ENCODE results near the gene STX7.

STX7 gene

DNA sequence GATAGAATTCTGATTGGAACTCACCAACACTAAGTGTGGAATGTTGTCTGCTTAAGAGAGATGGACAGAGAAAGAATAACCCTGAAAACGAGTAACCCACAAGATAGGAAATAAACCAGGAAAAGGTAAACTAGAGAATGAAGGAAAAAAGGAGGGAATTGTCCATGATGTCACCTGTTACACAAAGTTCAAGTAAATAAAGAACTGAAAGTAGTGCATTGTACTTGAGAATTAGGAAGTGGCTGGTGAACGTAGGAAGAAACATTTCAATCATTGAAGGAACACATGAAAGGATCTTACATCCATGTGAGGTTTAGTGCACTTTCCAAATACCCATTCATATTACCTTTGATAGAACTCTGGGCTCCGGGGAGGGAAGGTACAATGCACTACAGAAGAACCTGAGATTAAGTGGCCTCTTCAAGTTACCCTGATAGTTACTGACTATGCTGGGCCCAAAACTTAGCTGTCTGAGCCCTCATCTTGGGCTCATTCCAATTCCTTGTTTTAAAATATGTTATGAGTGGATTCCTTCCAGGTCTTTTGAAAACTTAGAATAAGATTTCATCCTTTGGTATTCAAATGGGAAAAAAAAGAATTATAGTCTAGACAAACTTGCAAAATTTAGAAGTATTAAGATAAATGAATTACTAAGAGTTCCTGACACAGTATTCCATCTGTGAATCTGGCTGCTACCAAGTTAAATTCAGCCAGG, 1.1 kb upstream of the STX7 start:
- TF ChIP-seq CSRNP3 (CRISPR knock-in tag; IDR thresholded peaks at IDR 0.05), result no peak
- TF ChIP-seq PATZ1 (CRISPR knock-in tag; IDR thresholded peaks at IDR 0.05; ENCODE audit: borderline replicate concordance), result no peak
- no peak for TF ChIP-seq ISL1 (CRISPR knock-in tag; IDR thresholded peaks at IDR 0.05)
- TF ChIP-seq ZFP30 (CRISPR knock-in tag; IDR thresholded peaks at IDR 0.05), result no peak
- no peak for TF ChIP-seq POU6F1 (CRISPR knock-in tag; IDR thresholded peaks at IDR 0.05; ENCODE audit: borderline replicate concordance, low read depth)
- no peak for TF ChIP-seq OSR1 (CRISPR knock-in tag; IDR thresholded peaks at IDR 0.05)
- no peak for TF ChIP-seq RARB (CRISPR knock-in tag; IDR thresholded peaks at IDR 0.05)
- no peak for ATAC-seq

GRCh38 chr6:132512342-132512637, 626 bp downstream of the STX7 start:
- ATAC-seq, result no peak
- TF ChIP-seq ARNTL (CRISPR knock-in tag; IDR thresholded peaks at IDR 0.05; ENCODE audit: borderline replicate concordance, low read depth), result no peak
- TF ChIP-seq CSDC2 (CRISPR knock-in tag; IDR thresholded peaks at IDR 0.05), result no peak
- TF ChIP-seq PPARA (CRISPR knock-in tag; IDR thresholded peaks at IDR 0.05; ENCODE audit: borderline replicate concordance), result no peak
- no peak for TF ChIP-seq OSR1 (CRISPR knock-in tag; IDR thresholded peaks at IDR 0.05)
- TF ChIP-seq ESRRG (CRISPR knock-in tag; IDR thresholded peaks at IDR 0.05), result no peak
- TF ChIP-seq ZNF70 (CRISPR knock-in tag; IDR thresholded peaks at IDR 0.05), result no peak
- TF ChIP-seq BACH2 (CRISPR knock-in tag; IDR thresholded peaks at IDR 0.05; ENCODE audit: borderline replicate concordance), result no peak
- TF ChIP-seq PATZ1 (CRISPR knock-in tag; IDR thresholded peaks at IDR 0.05; ENCODE audit: borderline replicate concordance), result no peak
- TF ChIP-seq, protein P1, sequence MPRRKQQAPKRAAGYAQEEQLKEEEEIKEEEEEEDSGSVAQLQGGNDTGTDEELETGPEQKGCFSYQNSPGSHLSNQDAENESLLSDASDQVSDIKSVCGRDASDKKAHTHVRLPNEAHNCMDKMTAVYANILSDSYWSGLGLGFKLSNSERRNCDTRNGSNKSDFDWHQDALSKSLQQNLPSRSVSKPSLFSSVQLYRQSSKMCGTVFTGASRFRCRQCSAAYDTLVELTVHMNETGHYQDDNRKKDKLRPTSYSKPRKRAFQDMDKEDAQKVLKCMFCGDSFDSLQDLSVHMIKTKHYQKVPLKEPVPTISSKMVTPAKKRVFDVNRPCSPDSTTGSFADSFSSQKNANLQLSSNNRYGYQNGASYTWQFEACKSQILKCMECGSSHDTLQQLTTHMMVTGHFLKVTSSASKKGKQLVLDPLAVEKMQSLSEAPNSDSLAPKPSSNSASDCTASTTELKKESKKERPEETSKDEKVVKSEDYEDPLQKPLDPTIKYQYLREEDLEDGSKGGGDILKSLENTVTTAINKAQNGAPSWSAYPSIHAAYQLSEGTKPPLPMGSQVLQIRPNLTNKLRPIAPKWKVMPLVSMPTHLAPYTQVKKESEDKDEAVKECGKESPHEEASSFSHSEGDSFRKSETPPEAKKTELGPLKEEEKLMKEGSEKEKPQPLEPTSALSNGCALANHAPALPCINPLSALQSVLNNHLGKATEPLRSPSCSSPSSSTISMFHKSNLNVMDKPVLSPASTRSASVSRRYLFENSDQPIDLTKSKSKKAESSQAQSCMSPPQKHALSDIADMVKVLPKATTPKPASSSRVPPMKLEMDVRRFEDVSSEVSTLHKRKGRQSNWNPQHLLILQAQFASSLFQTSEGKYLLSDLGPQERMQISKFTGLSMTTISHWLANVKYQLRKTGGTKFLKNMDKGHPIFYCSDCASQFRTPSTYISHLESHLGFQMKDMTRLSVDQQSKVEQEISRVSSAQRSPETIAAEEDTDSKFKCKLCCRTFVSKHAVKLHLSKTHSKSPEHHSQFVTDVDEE (CRISPR knock-in tag; IDR thresholded peaks at IDR 0.05), result no peak

DNA sequence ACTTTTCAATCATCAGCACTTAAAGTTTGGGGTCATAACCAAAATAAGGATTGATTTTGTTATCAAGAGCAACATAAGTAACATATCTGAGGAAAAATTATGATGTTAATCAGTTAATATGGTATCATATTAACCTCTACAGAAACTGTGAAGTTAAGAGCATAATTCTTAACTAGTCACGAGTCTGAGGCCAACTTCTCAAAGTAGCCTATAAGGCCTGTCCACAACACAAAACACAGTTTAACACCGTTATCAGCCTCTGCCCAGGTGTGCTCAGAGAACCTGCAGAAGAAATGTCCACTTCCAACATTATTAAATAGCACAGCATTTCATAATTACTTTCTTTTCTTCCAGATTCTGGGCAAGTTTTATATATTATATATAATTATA, 1.1 kb downstream of the STX7 start:
- ATAC-seq, result no peak

DNA sequence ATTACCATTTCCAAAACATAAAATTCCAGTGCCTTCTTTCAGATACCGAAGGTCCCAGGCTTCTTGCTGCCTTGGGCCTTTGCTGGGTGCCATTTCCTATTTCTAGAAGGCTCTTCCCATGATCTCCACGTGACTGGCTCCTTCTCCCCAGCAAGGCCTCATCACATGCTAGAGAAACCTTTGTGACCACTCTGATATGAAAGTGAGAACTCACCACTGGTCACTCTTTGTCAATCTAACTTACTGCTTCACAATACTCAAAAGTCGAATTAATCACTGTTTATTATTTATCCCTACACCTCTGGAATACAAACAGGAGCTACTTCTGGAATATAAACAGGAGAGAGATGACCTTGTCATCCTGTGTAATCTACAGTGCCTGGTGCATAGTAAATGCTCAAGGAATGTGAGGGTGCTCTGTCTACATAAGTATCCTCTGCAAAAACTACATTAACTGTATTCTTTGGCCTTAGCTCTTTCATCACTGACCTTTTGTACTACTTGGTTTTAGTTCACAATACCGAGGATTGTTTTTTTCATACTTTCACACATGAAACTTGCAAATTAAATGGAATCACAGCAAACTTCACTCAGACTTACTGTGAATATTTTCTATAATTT, 1.6 kb downstream of the STX7 start:
- TF ChIP-seq PATZ1 (CRISPR knock-in tag; IDR thresholded peaks at IDR 0.05; ENCODE audit: borderline replicate concordance) (no peak), POU6F1 (CRISPR knock-in tag; IDR thresholded peaks at IDR 0.05; ENCODE audit: borderline replicate concordance, low read depth) (no peak), ARNTL (CRISPR knock-in tag; IDR thresholded peaks at IDR 0.05; ENCODE audit: borderline replicate concordance, low read depth) (no peak), ZFP30 (CRISPR knock-in tag; IDR thresholded peaks at IDR 0.05) (no peak), GLIS3 (CRISPR knock-in tag; IDR thresholded peaks at IDR 0.05) (no peak)
- TF ChIP-seq, protein P1 (CRISPR knock-in tag; IDR thresholded peaks at IDR 0.05), result no peak
- ATAC-seq, result no peak

More for the DNA sequence above, 1.1 kb downstream of the STX7 start:
- TF ChIP-seq ISL1 (CRISPR knock-in tag; IDR thresholded peaks at IDR 0.05) (no peak), PPARA (CRISPR knock-in tag; IDR thresholded peaks at IDR 0.05; ENCODE audit: borderline replicate concordance) (no peak), BACH2 (CRISPR knock-in tag; IDR thresholded peaks at IDR 0.05; ENCODE audit: borderline replicate concordance) (no peak), TOX (CRISPR knock-in tag; IDR thresholded peaks at IDR 0.05; ENCODE audit: borderline replicate concordance) (no peak)

Data from SK-N-SH treated with all-trans-retinoic acid at 6 μM for 48 hours (cell line).